ENCODE results near the gene TRPM8. TPM values are rescaled to one million over a fixed set of nuclear protein-coding genes. Genes with fewer than 3 reads are reported as not detected.

Gene TRPM8
- total RNA-seq, 2 experiments from 2014 or later, result not detected

- Mint-ChIP-seq H3K27me3 (ENCODE audit: low read depth) (peaks cover 39% of the 10 kb centered on the region), H3K9me3 (ENCODE audit: insufficient read depth) (no peaks in the 10 kb centered on the region), H3K36me3 (ENCODE audit: low read depth) (no peaks in the 10 kb centered on the region), H3K4me3 (no peak overlapping the region), H3K27ac (no peak overlapping the region), H3K4me1 (ENCODE audit: low read depth) (no peaks in the 10 kb centered on the region)
- CTCF ChIA-PET, result interaction anchor here (1.3 kb wide), 1 partner anchor 81 kb away, joined by 3 read pairs; no protein-coding TSS in a partner anchor
- POLR2A ChIA-PET, result no interaction called here
- ATAC-seq (no peak), DNase-seq (no peak)
These were observed 21.6 kb downstream of the TRPM8 start for GRCh38 chr2:233938676-233939370.

GRCh38 chr2:233940376-233941276 is 23.5 kb downstream of the TRPM8 start:
- Mint-ChIP-seq H3K4me3 (no peak overlapping the region), H3K4me1 (ENCODE audit: low read depth) (no peaks in the 10 kb centered on the region), H3K9me3 (ENCODE audit: insufficient read depth) (no peaks in the 10 kb centered on the region), H3K27ac (no peak overlapping the region), H3K36me3 (ENCODE audit: low read depth) (no peaks in the 10 kb centered on the region), H3K27me3 (ENCODE audit: low read depth) (peaks cover 39% of the 10 kb centered on the region)
- no peak for ATAC-seq
- no peak for DNase-seq
- POLR2A ChIA-PET, result no interaction called here
- CTCF ChIA-PET, result interaction anchor here (1.0 kb wide), 1 partner anchor 14 kb away, joined by 3 read pairs; no protein-coding TSS in a partner anchor

GRCh38 chr2:233942731-233943130 is 25.6 kb downstream of the TRPM8 start:
- POLR2A ChIA-PET, result no interaction called here
- Mint-ChIP-seq H3K4me3 (no peak overlapping the region), H3K36me3 (ENCODE audit: low read depth) (no peaks in the 10 kb centered on the region), H3K9me3 (ENCODE audit: insufficient read depth) (no peaks in the 10 kb centered on the region), H3K27ac (no peak overlapping the region), H3K27me3 (ENCODE audit: low read depth) (peaks cover 39% of the 10 kb centered on the region), H3K4me1 (ENCODE audit: low read depth) (no peaks in the 10 kb centered on the region)
- CTCF ChIA-PET, result no interaction called here
- ATAC-seq (no peak), DNase-seq (no peak)

GRCh38 chr2:233944269-233944668 is 27.1 kb downstream of the TRPM8 start:
- H3K27ac Mint-ChIP-seq, result no peak overlapping the region
- no peak overlapping the region for H3K4me3 Mint-ChIP-seq
- DNase-seq (no peak), ATAC-seq (no peak)
- H3K36me3 Mint-ChIP-seq (ENCODE audit: low read depth), result no peaks in the 10 kb centered on the region
- ChIA-PET POLR2A (no interaction called here), CTCF (no interaction called here)
- H3K9me3 Mint-ChIP-seq (ENCODE audit: insufficient read depth), result no peaks in the 10 kb centered on the region
- H3K27me3 Mint-ChIP-seq (ENCODE audit: low read depth), result peaks cover 30% of the 10 kb centered on the region
- H3K4me1 Mint-ChIP-seq (ENCODE audit: low read depth), result no peaks in the 10 kb centered on the region

- peaks cover 29% of the 10 kb centered on the region for H3K27me3 Mint-ChIP-seq (ENCODE audit: low read depth)
- ATAC-seq (no peak), DNase-seq (no peak)
- CTCF ChIA-PET, result no interaction called here
- H3K4me3 Mint-ChIP-seq, result no peak overlapping the region
- no peaks in the 10 kb centered on the region for H3K36me3 Mint-ChIP-seq (ENCODE audit: low read depth)
- no peaks in the 10 kb centered on the region for H3K9me3 Mint-ChIP-seq (ENCODE audit: insufficient read depth)
- no peak overlapping the region for H3K27ac Mint-ChIP-seq
- POLR2A ChIA-PET, result no interaction called here
- H3K4me1 Mint-ChIP-seq (ENCODE audit: low read depth), result no peaks in the 10 kb centered on the region
These were observed 27.5 kb downstream of the TRPM8 start for GRCh38 chr2:233944722-233945121.

GRCh38 chr2:233945146-233945545 is 28.0 kb downstream of the TRPM8 start:
- Mint-ChIP-seq H3K4me1 (ENCODE audit: low read depth) (no peaks in the 10 kb centered on the region), H3K4me3 (no peak overlapping the region), H3K9me3 (ENCODE audit: insufficient read depth) (no peaks in the 10 kb centered on the region), H3K36me3 (ENCODE audit: low read depth) (no peaks in the 10 kb centered on the region), H3K27me3 (ENCODE audit: low read depth) (peaks cover 26% of the 10 kb centered on the region), H3K27ac (no peak overlapping the region)
- DNase-seq (no peak), ATAC-seq (no peak)
- POLR2A ChIA-PET, result no interaction called here
- CTCF ChIA-PET, result no interaction called here

- Mint-ChIP-seq H3K27ac (no peak overlapping the region), H3K36me3 (ENCODE audit: low read depth) (no peaks in the 10 kb centered on the region), H3K4me1 (ENCODE audit: low read depth) (no peaks in the 10 kb centered on the region), H3K4me3 (no peak overlapping the region), H3K9me3 (ENCODE audit: insufficient read depth) (no peaks in the 10 kb centered on the region), H3K27me3 (ENCODE audit: low read depth) (peaks cover 24% of the 10 kb centered on the region)
- POLR2A ChIA-PET, result no interaction called here
- ATAC-seq, result no peak
- no peak for DNase-seq
- CTCF ChIA-PET, result no interaction called here
These were observed 33.1 kb downstream of the TRPM8 start for GRCh38 chr2:233950078-233950825.

GRCh38 chr2:233952335-233952734 is 35.2 kb downstream of the TRPM8 start:
- Mint-ChIP-seq H3K27me3 (ENCODE audit: low read depth) (peaks cover 23% of the 10 kb centered on the region), H3K9me3 (ENCODE audit: insufficient read depth) (no peaks in the 10 kb centered on the region), H3K36me3 (ENCODE audit: low read depth) (no peaks in the 10 kb centered on the region), H3K4me1 (ENCODE audit: low read depth) (no peaks in the 10 kb centered on the region), H3K4me3 (no peak overlapping the region), H3K27ac (no peak overlapping the region)
- CTCF ChIA-PET, result no interaction called here
- ATAC-seq (no peak), DNase-seq (no peak)
- POLR2A ChIA-PET, result no interaction called here

GRCh38 chr2:233953087-233953801 is 36.1 kb downstream of the TRPM8 start:
- H3K27me3 Mint-ChIP-seq (ENCODE audit: low read depth), result peaks cover 21% of the 10 kb centered on the region
- H3K4me1 Mint-ChIP-seq (ENCODE audit: low read depth), result no peaks in the 10 kb centered on the region
- ChIA-PET CTCF (interaction anchor here (0.9 to 1.3 kb wide), 2 partner anchors 12 to 25 kb away, joined by 3 read pairs; no protein-coding TSS in a partner anchor), POLR2A (no interaction called here)
- no peak overlapping the region for H3K4me3 Mint-ChIP-seq
- no peak overlapping the region for H3K27ac Mint-ChIP-seq
- ATAC-seq, result no peak
- no peaks in the 10 kb centered on the region for H3K36me3 Mint-ChIP-seq (ENCODE audit: low read depth)
- no peaks in the 10 kb centered on the region for H3K9me3 Mint-ChIP-seq (ENCODE audit: insufficient read depth)
- no peak for DNase-seq

GRCh38 chr2:233960203-233960602 is 43.0 kb downstream of the TRPM8 start:
- no peak overlapping the region for H3K27ac Mint-ChIP-seq
- no peaks in the 10 kb centered on the region for H3K9me3 Mint-ChIP-seq (ENCODE audit: insufficient read depth)
- no peaks in the 10 kb centered on the region for H3K36me3 Mint-ChIP-seq (ENCODE audit: low read depth)
- CTCF ChIA-PET, result no interaction called here
- H3K4me3 Mint-ChIP-seq, result no peak overlapping the region
- peaks cover 5% of the 10 kb centered on the region for H3K27me3 Mint-ChIP-seq (ENCODE audit: low read depth)
- no peak for ATAC-seq
- no peaks in the 10 kb centered on the region for H3K4me1 Mint-ChIP-seq (ENCODE audit: low read depth)
- POLR2A ChIA-PET, result no interaction called here
- no peak for DNase-seq

GRCh38 chr2:233961905-233962304 is 44.7 kb downstream of the TRPM8 start:
- Mint-ChIP-seq H3K9me3 (ENCODE audit: insufficient read depth) (no peaks in the 10 kb centered on the region), H3K27ac (no peak overlapping the region), H3K36me3 (ENCODE audit: low read depth) (no peaks in the 10 kb centered on the region), H3K27me3 (ENCODE audit: low read depth) (no peaks in the 10 kb centered on the region), H3K4me1 (ENCODE audit: low read depth) (no peaks in the 10 kb centered on the region), H3K4me3 (no peak overlapping the region)
- ChIA-PET CTCF (no interaction called here), POLR2A (no interaction called here)
- ATAC-seq (no peak), DNase-seq (no peak)

All from activated CD8-positive, alpha-beta T cell treated with anti-CD3 and anti-CD28 coated beads, Interleukin-2, amount 10 ng/mL, durations not matched to agents 7 days and 5 days (primary cell).